Left lung (tissue), 8 donors: ENCODE measurements around the gene DSCAML1. TPM values are rescaled to one million over a fixed set of nuclear protein-coding genes. Genes with fewer than 3 reads are reported as not detected.

ENCODE experiments used
- polyA plus RNA-seq, 6 donors: library from polyadenylated mRNA; unstranded; fragments of 120-200 nt; gene quantifications; one replicate each; pipeline ENCODE4 v1.2.1, GENCODE V29; 2013; ENCODE audit not compliant: insufficient read length in 6 of 6
- total RNA-seq, 2 donors: library from RNA; stranded (reverse); fragmentation: NEBNext Ultra II Directional; extraction: Animal tissue kit (Norgen Biotek cat#: 25700); gene quantifications; one replicate each; pipeline ENCODE4 v1.2.1, GENCODE V29; 2021
- donor health status: DM: no; HTN: yes; CAD: no.
- donor health status: DM: no; HTN: no; CAD: no.

Gene DSCAML1
- total and polyA plus RNA-seq, 8 donors, result 0.35 to 1.8 (median 1.2) TPM

Other genes with a start within 250 kb of the DSCAML1 start
- 1 to 10 TPM; 1.2 to 4.4 TPM for gene FXYD2, start 27.5 kb upstream of the DSCAML1 start, total RNA-seq
- 1 to 10 TPM; 3.8 to 9.2 (median 6.4) TPM for gene FXYD2, start 27.5 kb upstream of the DSCAML1 start, polyA plus RNA-seq
- gene FXYD6, start 79.4 kb upstream of the DSCAML1 start, total RNA-seq, result 10 to 100 TPM; 41.4 to 55.0 TPM
- gene FXYD6, start 79.4 kb upstream of the DSCAML1 start, polyA plus RNA-seq, result 100 to 1,000 TPM; 136 to 188 (median 159) TPM
- gene TMPRSS13, start 132.2 kb upstream of the DSCAML1 start, total RNA-seq, result 1 to 10 TPM; 4.6 to 5.4 TPM
- 10 to 100 TPM in 1 of 6 donors, 1 to 10 TPM in 5; 7.2 to 10.7 (median 8.9) TPM for gene TMPRSS13, start 132.2 kb upstream of the DSCAML1 start, polyA plus RNA-seq
- gene IL10RA, start 189.2 kb upstream of the DSCAML1 start, total RNA-seq, result 10 to 100 TPM; 21.2 to 56.8 TPM
- gene IL10RA, start 189.2 kb upstream of the DSCAML1 start, polyA plus RNA-seq, result 1 to 10 TPM; 4.0 to 6.7 (median 5.4) TPM